ENCODE measurements around the gene DHX36. TPM values are rescaled to one million over a fixed set of nuclear protein-coding genes. Genes with fewer than 3 reads are reported as not detected.
A peak's percentile ranks its signal among the peaks of the same experiment; 100 is the strongest.

DHX36 gene
- total RNA-seq, 2 donors from 2014 or later: 40.1 to 41.3 TPM

DNA sequence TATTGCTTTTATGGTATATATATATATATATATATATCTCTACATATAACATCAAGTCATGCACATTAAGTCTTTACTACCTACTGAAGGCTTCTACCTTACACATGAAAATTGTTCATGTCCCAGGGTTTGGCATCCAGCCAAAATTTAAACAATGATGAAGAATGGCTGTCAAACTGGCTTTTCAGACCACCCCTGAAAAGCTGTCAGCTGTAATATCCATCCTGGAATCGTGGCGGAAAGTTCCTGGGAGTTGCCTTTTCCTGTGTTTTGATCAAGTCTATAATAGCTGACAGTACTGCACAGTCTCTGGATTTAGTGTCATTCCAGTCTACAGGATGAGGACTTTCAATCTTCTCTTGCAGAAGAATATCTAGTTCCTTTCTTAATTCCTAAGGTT, 48.3 kb downstream of the DHX36 start:
- no peak overlapping the region for H3K27ac ChIP-seq

GRCh38 chr3:154275292-154275691, 49.0 kb downstream of the DHX36 start:
- Histone ChIP-seq H3K4me3 (no peak overlapping the region), H3K27me3 (no peaks in the 10 kb centered on the region), H3K36me3 (peaks cover 33% of the 10 kb centered on the region), H3K4me1 (peaks cover 0 to 17% of the 10 kb centered on the region in 2 donors), H3K27ac (peak overlapping the region in 1 of 2 donors; percentile 16), H3K9me3 (no peaks in the 10 kb centered on the region)
- DNase-seq (ENCODE audit: low spot score): no peak
- no peak for TF ChIP-seq CTCF (IDR thresholded peaks at IDR 0.05)

More for the DNA sequence above, 48.3 kb downstream of the DHX36 start:
- DNase-seq (ENCODE audit: low spot score): no peak
- no peaks in the 10 kb centered on the region for H3K9me3 ChIP-seq
- TF ChIP-seq CTCF (IDR thresholded peaks at IDR 0.05): no peak
- H3K4me3 ChIP-seq: no peak overlapping the region
- peaks cover 33% of the 10 kb centered on the region for H3K36me3 ChIP-seq
- no peaks in the 10 kb centered on the region for H3K27me3 ChIP-seq
- H3K4me1 ChIP-seq: peaks cover 0 to 17% of the 10 kb centered on the region in 2 donors

DNA sequence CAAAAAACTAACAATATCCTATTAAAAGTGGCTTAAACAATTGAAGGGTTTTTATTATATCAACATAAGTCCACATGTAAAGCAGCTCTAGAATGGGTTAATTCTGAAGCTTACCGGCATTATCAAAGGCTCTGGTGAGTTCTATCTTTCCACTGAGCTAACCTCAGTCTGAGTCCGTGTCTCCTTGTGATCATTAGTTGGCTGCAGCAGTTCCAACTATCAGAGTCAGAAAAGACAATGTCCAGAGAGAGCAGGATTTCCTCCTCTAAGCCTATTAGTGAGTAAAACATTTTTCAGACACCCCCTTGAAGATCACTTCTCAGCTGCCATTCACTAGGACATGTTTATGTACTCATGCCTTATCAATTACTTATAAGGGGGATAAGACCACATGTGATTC, 49.9 kb downstream of the DHX36 start:
- Histone ChIP-seq H3K4me1 (peaks cover 0 to 17% of the 10 kb centered on the region in 2 donors), H3K4me3 (no peak overlapping the region), H3K27ac (peak overlapping the region in 1 of 2 donors; percentile 16), H3K27me3 (no peaks in the 10 kb centered on the region), H3K36me3 (peaks cover 33% of the 10 kb centered on the region), H3K9me3 (no peaks in the 10 kb centered on the region)
- DNase-seq (ENCODE audit: low spot score): no peak
- no peak for TF ChIP-seq CTCF (IDR thresholded peaks at IDR 0.05)

- H3K9me3 ChIP-seq: no peaks in the 10 kb centered on the region
- no peak overlapping the region for H3K4me3 ChIP-seq
- no peak overlapping the region for H3K27ac ChIP-seq
- peaks cover 28% of the 10 kb centered on the region for H3K36me3 ChIP-seq
- H3K4me1 ChIP-seq: peaks cover 0 to 17% of the 10 kb centered on the region in 2 donors
- TF ChIP-seq CTCF (IDR thresholded peaks at IDR 0.05): no peak
- no peak for DNase-seq (ENCODE audit: low spot score)
- H3K27me3 ChIP-seq: no peaks in the 10 kb centered on the region
These were observed 50.9 kb downstream of the DHX36 start for GRCh38 chr3:154273381-154273780.

DNA sequence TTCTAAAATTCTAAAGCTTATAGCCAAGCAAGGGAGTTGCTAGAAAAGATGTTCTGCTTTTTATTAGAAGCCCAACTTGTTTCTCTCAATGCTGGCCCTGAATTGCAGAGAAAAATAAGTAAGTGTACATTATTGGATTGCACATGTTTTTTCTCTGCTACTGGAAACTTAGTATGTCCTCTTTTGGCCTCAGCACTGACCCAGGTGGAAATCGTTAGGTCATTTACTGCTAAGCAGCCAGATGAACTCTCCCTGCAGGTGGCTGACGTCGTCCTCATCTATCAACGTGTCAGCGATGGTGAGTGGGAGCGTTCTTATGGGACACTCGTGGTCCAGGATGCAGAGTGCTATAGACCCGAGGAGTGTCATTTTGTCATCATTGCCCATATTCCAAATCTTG, 69.8 kb downstream of the DHX36 start:
- H3K36me3 ChIP-seq: peaks cover 23% of the 10 kb centered on the region

More for the DNA sequence above, 69.8 kb downstream of the DHX36 start:
- DNase-seq (ENCODE audit: low spot score): no peak
- no peaks in the 10 kb centered on the region for H3K27me3 ChIP-seq
- H3K4me3 ChIP-seq: no peak overlapping the region
- no peak for TF ChIP-seq CTCF (IDR thresholded peaks at IDR 0.05)
- H3K27ac ChIP-seq: no peak overlapping the region
- H3K9me3 ChIP-seq: no peaks in the 10 kb centered on the region
- peaks cover 0 to 8% of the 10 kb centered on the region in 2 donors for H3K4me1 ChIP-seq

Data from right atrium auricular region (tissue), 2 donors.